Osteocyte (in vitro differentiated cells): ENCODE measurements around the gene TMEM129. TPM values are rescaled to one million over a fixed set of nuclear protein-coding genes. Genes with fewer than 3 reads are reported as not detected.

Experiments used
- DNase-seq: peaks from one replicate; pipeline ENCODE4 v3.0.0; 2021; ENCODE audit warnings: mixed read lengths; ENCODE audit not compliant: unreplicated experiment; ENCODE audit errors: extremely low spot score
- H3K27ac Mint-ChIP-seq: one replicate; pipeline ENCODE4 v1.8.0; 2021; ENCODE audit warnings: mild to moderate bottlenecking, mixed read lengths; ENCODE audit not compliant: unreplicated experiment
- H3K27me3 Mint-ChIP-seq: one replicate; pipeline ENCODE4 v1.8.0; 2021; ENCODE audit warnings: mixed read lengths; ENCODE audit not compliant: unreplicated experiment
- H3K36me3 Mint-ChIP-seq: one replicate; pipeline ENCODE4 v1.8.0; 2021; ENCODE audit warnings: mixed read lengths; ENCODE audit not compliant: unreplicated experiment
- H3K4me1 Mint-ChIP-seq: one replicate; pipeline ENCODE4 v1.8.0; 2021; ENCODE audit warnings: mixed read lengths; ENCODE audit not compliant: unreplicated experiment
- H3K4me3 Mint-ChIP-seq: one replicate; pipeline ENCODE4 v1.8.0; 2021; ENCODE audit warnings: mild to moderate bottlenecking, moderate library complexity, mixed read lengths; ENCODE audit not compliant: unreplicated experiment
- H3K9me3 Mint-ChIP-seq: one replicate; pipeline ENCODE4 v1.8.0; 2021; ENCODE audit warnings: mixed read lengths; ENCODE audit not compliant: unreplicated experiment
- total RNA-seq: library from RNA; stranded (reverse); gene quantifications from 2 replicates; pipeline ENCODE4 v1.2.1, GENCODE V29; 2021
- TF ChIP-seq, protein P1 (sequence below): fragments of 200-600 bp; sonication (generic); IDR thresholded peaks from 2 replicates; pipeline ENCODE4 v1.5.0; 2021; ENCODE audit warnings: antibody characterized with exemption, mild to moderate bottlenecking, moderate library complexity

Gene TMEM129
- total RNA-seq, 1 donor from 2014 or later: 48.8 TPM

- H3K9me3 Mint-ChIP-seq: no peaks in the 10 kb centered on the region
- H3K27me3 Mint-ChIP-seq: no peaks in the 10 kb centered on the region
- TF ChIP-seq, protein P1, sequence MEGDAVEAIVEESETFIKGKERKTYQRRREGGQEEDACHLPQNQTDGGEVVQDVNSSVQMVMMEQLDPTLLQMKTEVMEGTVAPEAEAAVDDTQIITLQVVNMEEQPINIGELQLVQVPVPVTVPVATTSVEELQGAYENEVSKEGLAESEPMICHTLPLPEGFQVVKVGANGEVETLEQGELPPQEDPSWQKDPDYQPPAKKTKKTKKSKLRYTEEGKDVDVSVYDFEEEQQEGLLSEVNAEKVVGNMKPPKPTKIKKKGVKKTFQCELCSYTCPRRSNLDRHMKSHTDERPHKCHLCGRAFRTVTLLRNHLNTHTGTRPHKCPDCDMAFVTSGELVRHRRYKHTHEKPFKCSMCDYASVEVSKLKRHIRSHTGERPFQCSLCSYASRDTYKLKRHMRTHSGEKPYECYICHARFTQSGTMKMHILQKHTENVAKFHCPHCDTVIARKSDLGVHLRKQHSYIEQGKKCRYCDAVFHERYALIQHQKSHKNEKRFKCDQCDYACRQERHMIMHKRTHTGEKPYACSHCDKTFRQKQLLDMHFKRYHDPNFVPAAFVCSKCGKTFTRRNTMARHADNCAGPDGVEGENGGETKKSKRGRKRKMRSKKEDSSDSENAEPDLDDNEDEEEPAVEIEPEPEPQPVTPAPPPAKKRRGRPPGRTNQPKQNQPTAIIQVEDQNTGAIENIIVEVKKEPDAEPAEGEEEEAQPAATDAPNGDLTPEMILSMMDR: no peak
- peaks cover 9% of the 10 kb centered on the region for H3K36me3 Mint-ChIP-seq
- H3K4me1 Mint-ChIP-seq: peaks cover 32% of the 10 kb centered on the region
- H3K4me3 Mint-ChIP-seq: peak overlapping the region; percentile 84
- no peak for DNase-seq
- peak overlapping the region; percentile 93 for H3K27ac Mint-ChIP-seq
These were observed 7.9 kb downstream of the TMEM129 start for GRCh38 chr4:1713003-1713851.

DNA sequence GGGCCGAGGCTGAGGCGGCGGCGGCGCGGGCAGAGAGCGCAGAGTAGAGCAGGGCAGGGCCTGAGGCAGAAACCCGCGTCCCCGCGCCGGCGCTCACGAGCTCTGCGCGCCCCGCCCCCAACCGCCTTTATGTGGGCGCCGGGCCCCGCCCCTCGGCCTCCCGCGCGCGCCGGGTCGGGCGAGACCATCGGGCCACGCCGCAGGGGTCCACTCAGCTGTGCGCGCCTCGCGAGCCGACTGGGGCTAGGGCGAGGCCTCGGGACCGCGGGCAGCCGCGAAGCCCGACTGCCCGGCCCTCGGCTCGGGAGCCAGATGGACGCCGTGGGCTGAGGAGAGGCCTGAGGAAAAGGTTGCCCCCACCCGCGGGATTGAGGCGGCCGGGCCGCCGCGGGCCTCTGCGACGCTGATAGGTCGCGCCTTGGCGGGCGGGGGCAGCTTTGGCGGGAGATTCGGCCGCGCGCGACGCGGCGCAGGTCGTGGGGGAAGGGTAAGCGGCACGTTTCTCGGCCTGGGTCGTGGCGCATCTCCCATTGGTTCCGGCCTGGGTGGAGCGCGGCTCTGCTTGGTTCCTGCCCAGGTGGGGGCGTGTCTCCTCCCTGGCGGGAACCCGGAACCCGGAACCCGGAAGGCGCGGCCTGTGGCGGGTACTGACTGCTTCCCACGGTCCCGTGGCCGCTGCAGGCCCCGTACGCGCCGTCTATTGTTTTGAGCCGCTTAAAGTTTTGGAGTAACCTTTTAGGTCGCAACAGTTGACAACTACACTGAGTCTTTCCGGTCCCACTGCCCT lies 8.7 kb downstream of the TMEM129 start, which contains the start of gene SLBP:
Gene SLBP, minus strand, starts transcription at position 104 of the 787 bp plus-strand sequence. CDS start 131 bp downstream, outside the sequence.
- H3K4me3 Mint-ChIP-seq: peak within 1 kb of the TSS; percentile 98
- peak; percentile 97 for DNase-seq
- H3K36me3 Mint-ChIP-seq: peaks cover 11% of the 10 kb centered on the region

GRCh38 chr4:1711571-1712215 lies 9.4 kb downstream of the TMEM129 start:
- DNase-seq: no peak
- H3K36me3 Mint-ChIP-seq: peaks cover 11% of the 10 kb centered on the region
- no peaks in the 10 kb centered on the region for H3K9me3 Mint-ChIP-seq
- peak overlapping the region; percentile 96 for H3K27ac Mint-ChIP-seq
- no peaks in the 10 kb centered on the region for H3K27me3 Mint-ChIP-seq
- peak overlapping the region; percentile 98 for H3K4me3 Mint-ChIP-seq
- H3K4me1 Mint-ChIP-seq: peaks cover 36% of the 10 kb centered on the region
- TF ChIP-seq, protein P1: no peak

More for the DNA sequence above, 8.7 kb downstream of the TMEM129 start, which contains the start of gene SLBP:
- H3K27me3 Mint-ChIP-seq: no peaks in the 10 kb centered on the region
- H3K4me1 Mint-ChIP-seq: peaks cover 36% of the 10 kb centered on the region
- no peaks in the 10 kb centered on the region for H3K9me3 Mint-ChIP-seq
- peak within 1 kb of the TSS; percentile 96 for H3K27ac Mint-ChIP-seq
- TF ChIP-seq, protein P1: no peak

DNA sequence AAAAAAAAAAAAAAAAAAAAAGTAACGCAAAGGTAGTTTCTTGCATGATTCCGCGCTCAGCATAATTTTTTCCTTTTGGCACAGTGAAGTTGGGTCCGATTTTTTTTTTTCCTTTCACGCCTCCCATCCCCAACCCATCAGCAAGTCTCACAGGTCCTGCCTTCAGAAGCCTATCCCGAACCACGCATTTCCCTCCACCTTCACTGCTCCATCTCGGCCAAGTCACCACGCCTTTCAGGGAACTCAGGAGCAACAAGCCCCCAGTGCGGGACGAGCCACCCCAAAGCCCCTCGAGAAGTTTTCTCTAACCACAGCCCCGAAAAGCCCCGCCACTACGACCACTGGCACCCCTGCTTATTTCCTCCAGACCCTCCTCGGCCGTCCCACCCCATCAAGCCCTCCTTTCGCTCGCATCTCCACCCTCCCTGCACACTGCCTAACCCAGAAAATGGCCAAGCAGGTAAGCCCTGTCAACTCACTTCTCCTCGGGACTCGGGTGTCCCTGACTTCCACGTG lies 10.0 kb downstream of the TMEM129 start:
- H3K36me3 Mint-ChIP-seq: peaks cover 15% of the 10 kb centered on the region
- TF ChIP-seq, protein P1: no peak
- no peaks in the 10 kb centered on the region for H3K27me3 Mint-ChIP-seq
- no peaks in the 10 kb centered on the region for H3K9me3 Mint-ChIP-seq
- peak overlapping the region; percentile 98 for H3K4me3 Mint-ChIP-seq
- DNase-seq: no peak
- peak overlapping the region; percentile 96 for H3K27ac Mint-ChIP-seq
- H3K4me1 Mint-ChIP-seq: peaks cover 36% of the 10 kb centered on the region
